Kidney epithelial cell (primary cell): ENCODE results near the gene POU4F3. TPM values are rescaled to one million over a fixed set of nuclear protein-coding genes. Genes with fewer than 3 reads are reported as not detected.

ENCODE experiments used
- DNase-seq: peaks from one replicate; pipeline ENCODE4 v3.0.0-alpha.2; 2010; ENCODE audit warnings: low read depth
- H3K27me3 ChIP-seq: 2 replicates; pipeline ENCODE4 v1.6.0; 2011; ENCODE audit warnings: low read length; ENCODE audit not compliant: control insufficient read depth, insufficient read depth
- H3K36me3 ChIP-seq: 2 replicates; pipeline ENCODE4 v1.5.1; 2011; ENCODE audit warnings: low read length; ENCODE audit not compliant: control insufficient read depth, insufficient read depth
- H3K4me3 ChIP-seq: 2 replicates; pipeline ENCODE4 v1.5.1; 2011; ENCODE audit warnings: low read depth, mild to moderate bottlenecking, control low read depth, low read length
- CTCF ChIP-seq: IDR thresholded peaks from 2 replicates; pipeline ENCODE4 v1.5.1; 2011; ENCODE audit warnings: mild to moderate bottlenecking, moderate library complexity, low read length, control low read depth, inconsistent platforms; ENCODE audit not compliant: insufficient read depth, poor library complexity, severe bottlenecking
- total RNA-seq: library from RNA; depleted of rRNA; stranded (reverse); fragments of >200 nt; gene quantifications from 2 replicates; pipeline ENCODE4 v1.2.3, GENCODE V29; 2015

POU4F3 gene
- total RNA-seq, 1 donor from 2014 or later, result not detected

- Histone ChIP-seq H3K4me3 (no peak overlapping the region), H3K27me3 (no peaks in the 10 kb centered on the region), H3K36me3 (no peaks in the 10 kb centered on the region)
- no peak for TF ChIP-seq CTCF
- no peak for DNase-seq
Observed at GRCh38 chr5:146321571-146321970, 17.1 kb upstream of the POU4F3 start.

GRCh38 chr5:146327257-146327870 lies 11.3 kb upstream of the POU4F3 start:
- H3K27me3 ChIP-seq, result peaks cover 12% of the 10 kb centered on the region
- no peaks in the 10 kb centered on the region for H3K36me3 ChIP-seq
- no peak for DNase-seq
- H3K4me3 ChIP-seq, result no peak overlapping the region
- TF ChIP-seq CTCF, result no peak

GRCh38 chr5:146327989-146328388 lies 10.7 kb upstream of the POU4F3 start:
- peaks cover 15% of the 10 kb centered on the region for H3K27me3 ChIP-seq
- TF ChIP-seq CTCF, result no peak
- H3K4me3 ChIP-seq, result no peak overlapping the region
- H3K36me3 ChIP-seq, result no peaks in the 10 kb centered on the region
- DNase-seq, result no peak

GRCh38 chr5:146329697-146330096 lies 8.9 kb upstream of the POU4F3 start:
- TF ChIP-seq CTCF, result no peak
- no peak for DNase-seq
- Histone ChIP-seq H3K36me3 (no peaks in the 10 kb centered on the region), H3K27me3 (peaks cover 31% of the 10 kb centered on the region), H3K4me3 (no peak overlapping the region)

GRCh38 chr5:146331423-146331822 lies 7.2 kb upstream of the POU4F3 start:
- Histone ChIP-seq H3K27me3 (peaks cover 36% of the 10 kb centered on the region), H3K36me3 (no peaks in the 10 kb centered on the region), H3K4me3 (no peak overlapping the region)
- no peak for TF ChIP-seq CTCF
- DNase-seq, result no peak

GRCh38 chr5:146334074-146334533 lies 4.5 kb upstream of the POU4F3 start:
- Histone ChIP-seq H3K27me3 (peaks cover 61% of the 10 kb centered on the region), H3K36me3 (no peaks in the 10 kb centered on the region), H3K4me3 (no peak overlapping the region)
- TF ChIP-seq CTCF, result no peak
- no peak for DNase-seq
